Heart left ventricle (tissue), 16 donors: ENCODE results near the gene FTMT. TPM values are rescaled to one million over a fixed set of nuclear protein-coding genes. Genes with fewer than 3 reads are reported as not detected.

Source experiments
- ATAC-seq, 4 donors: fragments of 200-7000 bp; cut with Tn5 transposase; one replicate each; pipeline ENCODE4 v1.9.1; 2020 to 2022; ENCODE audit warnings: moderate library complexity in 4 of 4, mild to moderate bottlenecking in 3 of 4, moderate number of reproducible peaks in 1 of 4
- DNase-seq, 5 donors: peaks; one replicate each; pipeline ENCODE4 v3.0.0-alpha.2; 2020
- H3K27ac ChIP-seq, 12 donors: fragments of 200-600 bp; sonication (generic) in 4 of 12; one replicate each; pipeline versions ENCODE4 v1.5.0 to v1.8.0; 2016 to 2022; ENCODE audit warnings: mild to moderate bottlenecking in 2 of 12
- H3K27me3 ChIP-seq, 9 donors: fragments of 200-600 bp; sonication (generic) in 2 of 9; one replicate each; pipeline versions ENCODE4 v1.5.1 to v1.8.0; 2016 to 2022; ENCODE audit warnings: mild to moderate bottlenecking in 3 of 9
- H3K36me3 ChIP-seq, 9 donors: fragments of 200-600 bp; sonication (generic) in 2 of 9; one replicate each; pipeline versions ENCODE4 v1.5.0 to v1.8.0; 2018 to 2022; ENCODE audit warnings: mild to moderate bottlenecking in 2 of 9
- H3K4me1 ChIP-seq, 12 donors: fragments of 200-600 bp; sonication (generic) in 4 of 12; one replicate each; pipeline versions ENCODE4 v1.5.0 to v1.8.0; 2016 to 2022; ENCODE audit warnings: mild to moderate bottlenecking in 3 of 12
- H3K4me3 ChIP-seq, 12 donors: fragments of 200-600 bp; sonication (generic) in 4 of 12; one replicate each; pipeline versions ENCODE4 v1.5.0 to v1.8.0; 2017 to 2022; ENCODE audit warnings: mild to moderate bottlenecking in 9 of 12, moderate library complexity in 4 of 12
- H3K9me3 ChIP-seq, 12 donors: fragments of 200-600 bp; sonication (generic) in 4 of 12; one replicate each; pipeline versions ENCODE4 v1.5.0 to v1.8.0; 2016 to 2022; ENCODE audit warnings: mild to moderate bottlenecking in 1 of 12
- CTCF ChIP-seq, 12 donors: fragments of 200-600 bp; sonication (generic) in 4 of 12; IDR thresholded peaks; one replicate each; pipeline versions ENCODE4 v1.5.0 to v1.8.0; 2018 to 2022; ENCODE audit warnings: antibody characterized with exemption in 12 of 12, mild to moderate bottlenecking in 5 of 12
- POLR2A ChIP-seq, 2 donors: fragments of 450-650 bp; IDR thresholded peaks; one replicate each; pipeline ENCODE4 v1.6.1; 2017; ENCODE audit warnings: antibody characterized with exemption in 2 of 2, mild to moderate bottlenecking in 2 of 2, moderate library complexity in 2 of 2
- WGBS, 4 donors: extraction: QIAGEN DNeasy Blood & Tissue Kit in 2 of 4; methylation state at CpG; one replicate each; pipeline versions ENCODE4 v1.1.5 to v1.1.7; 2013 to 2018; 5-methylcytosine and 5-hydroxymethylcytosine counted together
- intact Hi-C, 10 donors: fragments of 100-400 bp; cut with DNase I; formaldehyde crosslinking; loops; one replicate each; pipeline versions ENCODE4 v1.11.1 to v1.14.2; 2022
- polyA plus RNA-seq, 2 donors: library from polyadenylated mRNA; stranded (reverse); fragments of 200-250 nt; gene quantifications; one replicate each; pipeline ENCODE4 v1.2.3, GENCODE V29; 2013
- total RNA-seq, 9 donors: library from RNA; depleted of rRNA in 2 of 9; stranded (reverse); fragments of >200 nt in 2 of 9; fragmentation: NEBNext Ultra II Directional in 3 of 9; extraction: Animal tissue kit (Norgen Biotek cat#: 25700) in 3 of 9; gene quantifications; one replicate each; pipeline versions ENCODE4 v1.1.0 to v1.2.4, GENCODE V29; 2016 to 2023
- donor health status: ischemic (EF 13 %, LVEDD 7.1; RV severe dilation, severe dysfunction).
- donor health status: healthy with polysubstance abuse.
- donor health status: DM: no; HTN: yes; CAD: no.
- donor health status: DM: no; HTN: no; CAD: no.
- donor health status: ischemic (EF 25% LVEDD 6.9; RV normal size, moderate dysfunction).
- donor health status: ischemic (EF 25% LVEDD 5.7; RV mildly dilated, moderate dysfunction).
- donor health status: healthy.
- donor health status: DM: yes; HTN: yes; CAD: no.
- donor health status: ischemic (EF 35%, LVEDD 5.7; RV mildly dilated, moderate dysfunction).
- donor health status: nonischemic (EF 11% LVEDD 7.7; RV severe dilation, severe dysfunction).
- donor health status: DM: yes; HTN: yes; CAD: no.
- donor health status: PGD.
- donor health status: ischemic (EF 29% LVEDD 5.4; RV normal size, mild dysfunction).
- donor health status: nonischemic (EF 23%, LVEDD 6.1; RV moderate dilation, normal function).

Gene FTMT
- total and polyA plus RNA-seq, 11 donors: not detected

DNA sequence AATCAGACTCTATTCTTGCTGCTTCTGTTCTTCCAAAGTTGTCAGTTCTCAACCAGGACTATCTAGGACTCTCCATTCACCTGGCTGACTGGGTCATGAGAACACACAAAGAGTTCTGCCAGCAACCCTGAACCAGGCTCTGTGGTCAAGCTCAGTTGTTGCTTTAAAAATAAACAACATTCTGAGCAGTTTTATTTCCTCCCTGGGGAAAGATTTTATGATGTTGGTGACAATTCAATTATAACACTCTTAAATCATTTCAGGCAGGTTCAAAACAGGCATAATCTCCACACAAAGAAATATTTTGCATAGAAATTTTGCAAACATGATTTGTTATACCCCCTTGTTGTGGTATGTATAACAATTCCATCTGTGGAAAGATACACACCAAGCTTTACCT, 36.0 kb downstream of the FTMT start:
- DNase-seq: no peak
- intact Hi-C loops: no loop called here
- no peaks in the 10 kb centered on the region for H3K9me3 ChIP-seq
- no peaks in the 10 kb centered on the region for H3K36me3 ChIP-seq
- no peaks in the 10 kb centered on the region for H3K4me1 ChIP-seq
- no peak for TF ChIP-seq POLR2A (IDR thresholded peaks at IDR 0.05)
- no peak for TF ChIP-seq CTCF (IDR thresholded peaks at IDR 0.05)
- H3K27me3 ChIP-seq: no peaks in the 10 kb centered on the region
- H3K4me3 ChIP-seq: no peak overlapping the region
- no peak for ATAC-seq
- no peak overlapping the region for H3K27ac ChIP-seq

- ATAC-seq (no peak), DNase-seq (no peak)
- no peak overlapping the region for H3K4me3 ChIP-seq
- TF ChIP-seq CTCF (IDR thresholded peaks at IDR 0.05): no peak
- no peak for TF ChIP-seq POLR2A (IDR thresholded peaks at IDR 0.05)
- H3K9me3 ChIP-seq: peaks cover 0 to 5% (median 0%) of the 10 kb centered on the region in 12 donors
- H3K27me3 ChIP-seq: no peaks in the 10 kb centered on the region
- H3K36me3 ChIP-seq: no peaks in the 10 kb centered on the region
- no peak overlapping the region for H3K27ac ChIP-seq
- no peaks in the 10 kb centered on the region for H3K4me1 ChIP-seq
- 87 to 92% (median 89%) methylated on average over 5 to 11 of the region's 11 CpGs for WGBS, 4 donors
- intact Hi-C loops: no loop called here
Measured at GRCh38 chr5:121890297-121890858, 38.7 kb downstream of the FTMT start.

DNA sequence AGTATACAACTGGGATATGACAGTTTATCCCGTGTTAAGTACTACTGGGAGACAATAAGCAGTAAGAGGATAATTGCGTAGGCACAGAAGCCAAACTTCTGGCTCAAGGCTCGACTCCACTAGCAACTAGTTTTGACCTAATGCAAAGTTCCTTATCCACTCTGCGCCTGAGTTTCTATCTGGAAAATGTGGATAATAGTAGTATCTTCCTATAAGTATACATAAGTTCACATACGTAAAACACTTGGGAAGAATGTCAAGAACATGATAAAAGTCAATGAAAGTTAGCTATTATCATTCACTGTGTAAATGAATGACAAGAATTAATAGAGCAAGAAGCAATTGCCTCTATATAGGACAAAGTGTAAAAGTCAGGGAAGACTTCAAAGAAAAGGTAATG, 45.7 kb downstream of the FTMT start:
- H3K36me3 ChIP-seq: no peaks in the 10 kb centered on the region
- peaks cover 0 to 5% (median 0%) of the 10 kb centered on the region in 12 donors for H3K9me3 ChIP-seq
- no peaks in the 10 kb centered on the region for H3K27me3 ChIP-seq
- TF ChIP-seq CTCF (IDR thresholded peaks at IDR 0.05) (no peak), POLR2A (IDR thresholded peaks at IDR 0.05) (no peak)
- no peaks in the 10 kb centered on the region for H3K4me1 ChIP-seq
- H3K4me3 ChIP-seq: no peak overlapping the region
- DNase-seq (no peak), ATAC-seq (no peak)
- 81 to 88% (median 84%) methylated on average over 5 of the region's 5 CpGs for WGBS, 4 donors
- H3K27ac ChIP-seq: no peak overlapping the region
- intact Hi-C loops: no loop called here

DNA sequence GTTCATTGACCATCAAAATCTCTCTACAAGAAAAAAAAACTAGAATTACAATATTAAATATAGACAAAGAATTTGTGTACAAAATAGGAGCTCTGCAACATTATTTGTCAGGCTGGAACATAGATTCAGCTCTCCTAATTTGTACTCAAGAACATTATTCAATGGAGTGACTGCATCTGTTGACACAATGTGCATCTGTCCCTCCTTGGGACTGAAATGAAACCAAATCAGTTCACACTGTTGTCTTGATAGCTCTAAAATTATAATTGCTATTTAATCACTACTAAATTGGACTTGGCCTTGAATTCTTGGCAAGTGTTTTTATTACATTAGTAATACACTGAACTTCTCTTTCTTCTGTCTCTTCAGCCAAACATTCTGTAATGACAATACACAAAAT, 47.7 kb downstream of the FTMT start:
- Histone ChIP-seq H3K27me3 (peaks cover 0 to 4% (median 0%) of the 10 kb centered on the region in 9 donors), H3K36me3 (no peaks in the 10 kb centered on the region), H3K4me3 (no peak overlapping the region), H3K27ac (no peak overlapping the region), H3K9me3 (no peaks in the 10 kb centered on the region), H3K4me1 (no peaks in the 10 kb centered on the region)
- ATAC-seq: no peak
- no peak for TF ChIP-seq CTCF (IDR thresholded peaks at IDR 0.05)
- no peak for TF ChIP-seq POLR2A (IDR thresholded peaks at IDR 0.05)
- DNase-seq: no peak
- intact Hi-C loops: no loop called here

Other genes with a start within 250 kb of the FTMT start
- gene SRFBP1, start 110.1 kb downstream of the FTMT start, total RNA-seq: 1 to 10 TPM; 5.1 to 9.8 (median 8.0) TPM
- 1 to 10 TPM; 1.8 to 5.8 TPM for gene SRFBP1, start 110.1 kb downstream of the FTMT start, polyA plus RNA-seq
- gene LOX, start 226.4 kb downstream of the FTMT start, total RNA-seq: 10 to 100 TPM in 2 of 9 donors, 1 to 10 TPM in 7; 1.8 to 23.2 (median 4.4) TPM
- gene LOX, start 226.4 kb downstream of the FTMT start, polyA plus RNA-seq: 1 to 10 TPM; 1.1 to 3.0 TPM